Chondrocyte (in vitro differentiated cells): ENCODE results near the gene CPT2. TPM values are rescaled to one million over a fixed set of nuclear protein-coding genes. Genes with fewer than 3 reads are reported as not detected.
A peak's percentile ranks its signal among the peaks of the same experiment; 100 is the strongest.

ENCODE experiments used
- DNase-seq: peaks from one replicate; pipeline ENCODE4 v3.0.0; 2021; ENCODE audit warnings: mixed read lengths, low spot score
- H3K27ac Mint-ChIP-seq: one replicate; pipeline ENCODE4 v1.8.0; 2021; ENCODE audit warnings: mild to moderate bottlenecking, moderate library complexity, mixed read lengths; ENCODE audit not compliant: unreplicated experiment
- H3K27me3 Mint-ChIP-seq: 2 replicates; pipeline ENCODE4 v1.8.0; 2021; ENCODE audit warnings: low read depth, mixed read lengths
- H3K36me3 Mint-ChIP-seq: 2 replicates; pipeline ENCODE4 v1.8.0; 2021; ENCODE audit warnings: low read depth, mixed read lengths
- H3K4me1 Mint-ChIP-seq: 2 replicates; pipeline ENCODE4 v1.8.0; 2021; ENCODE audit warnings: low read depth, mild to moderate bottlenecking, mixed read lengths
- H3K4me3 Mint-ChIP-seq: one replicate; pipeline ENCODE4 v1.8.0; 2021; ENCODE audit warnings: mild to moderate bottlenecking, moderate library complexity, mixed read lengths; ENCODE audit not compliant: unreplicated experiment
- H3K9me3 Mint-ChIP-seq: 2 replicates; pipeline ENCODE4 v1.8.0; 2021; ENCODE audit warnings: low read depth, mixed read lengths
- total RNA-seq: library from RNA; stranded (reverse); gene quantifications from 3 replicates; pipeline ENCODE4 v1.2.1, GENCODE V29; 2021
- TF ChIP-seq, protein P1 (sequence below): fragments of 200-600 bp; sonication (generic); IDR thresholded peaks from 2 replicates; pipeline ENCODE4 v1.5.0; 2021; ENCODE audit warnings: antibody characterized with exemption, mild to moderate bottlenecking, moderate library complexity

CPT2 gene
- total RNA-seq, 1 donor from 2014 or later: 11.0 TPM

DNA sequence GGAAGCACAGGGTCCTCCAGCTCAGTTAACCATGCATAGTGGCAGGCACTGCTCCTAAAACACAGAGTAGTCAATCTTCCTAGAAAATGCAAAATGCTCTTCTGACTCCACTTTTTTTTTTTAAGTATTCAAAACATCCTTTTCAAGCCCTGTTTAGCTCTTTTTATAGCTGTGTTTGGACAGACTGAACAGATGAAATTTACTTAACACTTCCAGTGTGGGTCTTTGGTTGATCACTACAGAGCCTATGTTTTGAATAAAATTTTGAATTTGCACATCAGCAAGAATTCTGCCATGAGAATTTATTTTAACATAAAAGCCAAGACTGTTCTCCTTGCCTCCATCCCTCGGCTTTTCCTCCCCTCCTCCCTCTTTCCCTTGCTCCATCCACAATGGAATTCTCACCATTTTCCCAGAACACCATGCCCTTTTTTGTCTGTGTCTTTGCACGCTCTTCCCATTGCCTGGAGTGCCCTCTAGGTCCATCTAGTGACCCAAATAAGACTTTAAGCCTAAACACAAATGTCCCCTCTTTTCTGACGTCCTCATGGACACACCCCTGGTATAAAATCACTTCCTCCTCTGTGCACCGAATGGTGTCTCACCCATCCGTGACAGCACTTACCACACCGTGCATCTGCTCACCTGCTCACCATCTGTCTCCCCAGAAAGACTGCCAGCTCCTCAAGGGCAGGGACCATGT is 24.0 kb upstream of the CPT2 start:
- H3K27ac Mint-ChIP-seq: peak overlapping the region; percentile 3
- no peaks in the 10 kb centered on the region for H3K27me3 Mint-ChIP-seq
- no peak for DNase-seq
- no peak overlapping the region for H3K4me3 Mint-ChIP-seq
- TF ChIP-seq, protein P1, sequence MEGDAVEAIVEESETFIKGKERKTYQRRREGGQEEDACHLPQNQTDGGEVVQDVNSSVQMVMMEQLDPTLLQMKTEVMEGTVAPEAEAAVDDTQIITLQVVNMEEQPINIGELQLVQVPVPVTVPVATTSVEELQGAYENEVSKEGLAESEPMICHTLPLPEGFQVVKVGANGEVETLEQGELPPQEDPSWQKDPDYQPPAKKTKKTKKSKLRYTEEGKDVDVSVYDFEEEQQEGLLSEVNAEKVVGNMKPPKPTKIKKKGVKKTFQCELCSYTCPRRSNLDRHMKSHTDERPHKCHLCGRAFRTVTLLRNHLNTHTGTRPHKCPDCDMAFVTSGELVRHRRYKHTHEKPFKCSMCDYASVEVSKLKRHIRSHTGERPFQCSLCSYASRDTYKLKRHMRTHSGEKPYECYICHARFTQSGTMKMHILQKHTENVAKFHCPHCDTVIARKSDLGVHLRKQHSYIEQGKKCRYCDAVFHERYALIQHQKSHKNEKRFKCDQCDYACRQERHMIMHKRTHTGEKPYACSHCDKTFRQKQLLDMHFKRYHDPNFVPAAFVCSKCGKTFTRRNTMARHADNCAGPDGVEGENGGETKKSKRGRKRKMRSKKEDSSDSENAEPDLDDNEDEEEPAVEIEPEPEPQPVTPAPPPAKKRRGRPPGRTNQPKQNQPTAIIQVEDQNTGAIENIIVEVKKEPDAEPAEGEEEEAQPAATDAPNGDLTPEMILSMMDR: peak; percentile 66
- H3K36me3 Mint-ChIP-seq: no peaks in the 10 kb centered on the region
- no peaks in the 10 kb centered on the region for H3K9me3 Mint-ChIP-seq
- peaks cover 12% of the 10 kb centered on the region for H3K4me1 Mint-ChIP-seq

DNA sequence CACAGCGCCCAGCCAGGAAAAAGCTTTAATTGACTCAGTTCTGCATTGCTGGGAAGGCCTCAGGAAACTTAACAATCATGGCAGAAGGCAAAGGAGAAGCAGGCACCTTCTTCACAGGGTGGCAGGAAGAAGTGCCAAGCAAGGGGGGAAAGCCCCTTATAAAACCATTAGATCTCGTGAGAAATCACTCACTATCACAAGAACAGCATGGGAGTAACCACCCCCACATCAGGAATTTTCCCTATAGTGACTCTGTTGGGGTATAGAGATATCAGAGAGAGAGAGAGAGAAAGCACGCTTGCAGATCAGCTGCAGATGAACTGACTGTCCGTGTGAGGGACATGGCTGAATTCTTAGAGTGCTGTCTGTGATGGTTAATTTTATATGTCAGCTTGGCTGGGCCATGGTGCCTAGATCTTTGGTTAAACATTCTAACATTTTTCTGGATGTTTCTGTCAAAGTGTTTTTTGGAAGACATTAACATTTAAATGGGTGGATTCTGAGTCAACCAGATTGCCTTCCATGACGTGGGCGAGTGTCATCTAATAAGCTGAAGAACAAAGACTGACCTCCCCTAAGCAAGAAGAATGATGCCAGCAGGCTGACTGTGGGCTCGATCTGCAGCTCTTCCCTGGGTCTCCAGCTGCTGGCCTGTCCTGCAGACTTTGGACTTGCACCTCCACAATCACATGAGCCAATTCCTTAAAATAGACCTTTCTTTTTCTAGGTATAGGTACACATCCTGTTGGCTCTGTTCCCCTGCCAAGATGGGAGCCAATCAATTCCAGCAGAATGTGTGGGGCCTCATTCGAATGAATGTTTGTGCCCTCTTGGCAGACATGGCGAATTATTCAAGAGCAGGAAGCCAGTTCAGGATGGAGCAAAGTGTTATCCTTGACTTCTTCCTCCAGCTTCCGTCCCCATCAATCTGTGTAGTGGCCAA is 21.4 kb upstream of the CPT2 start:
- H3K4me3 Mint-ChIP-seq: no peak overlapping the region
- no peak overlapping the region for H3K27ac Mint-ChIP-seq
- TF ChIP-seq, protein P1: no peak
- no peaks in the 10 kb centered on the region for H3K36me3 Mint-ChIP-seq
- peaks cover 16% of the 10 kb centered on the region for H3K4me1 Mint-ChIP-seq
- no peaks in the 10 kb centered on the region for H3K9me3 Mint-ChIP-seq
- H3K27me3 Mint-ChIP-seq: no peaks in the 10 kb centered on the region
- DNase-seq: no peak

DNA sequence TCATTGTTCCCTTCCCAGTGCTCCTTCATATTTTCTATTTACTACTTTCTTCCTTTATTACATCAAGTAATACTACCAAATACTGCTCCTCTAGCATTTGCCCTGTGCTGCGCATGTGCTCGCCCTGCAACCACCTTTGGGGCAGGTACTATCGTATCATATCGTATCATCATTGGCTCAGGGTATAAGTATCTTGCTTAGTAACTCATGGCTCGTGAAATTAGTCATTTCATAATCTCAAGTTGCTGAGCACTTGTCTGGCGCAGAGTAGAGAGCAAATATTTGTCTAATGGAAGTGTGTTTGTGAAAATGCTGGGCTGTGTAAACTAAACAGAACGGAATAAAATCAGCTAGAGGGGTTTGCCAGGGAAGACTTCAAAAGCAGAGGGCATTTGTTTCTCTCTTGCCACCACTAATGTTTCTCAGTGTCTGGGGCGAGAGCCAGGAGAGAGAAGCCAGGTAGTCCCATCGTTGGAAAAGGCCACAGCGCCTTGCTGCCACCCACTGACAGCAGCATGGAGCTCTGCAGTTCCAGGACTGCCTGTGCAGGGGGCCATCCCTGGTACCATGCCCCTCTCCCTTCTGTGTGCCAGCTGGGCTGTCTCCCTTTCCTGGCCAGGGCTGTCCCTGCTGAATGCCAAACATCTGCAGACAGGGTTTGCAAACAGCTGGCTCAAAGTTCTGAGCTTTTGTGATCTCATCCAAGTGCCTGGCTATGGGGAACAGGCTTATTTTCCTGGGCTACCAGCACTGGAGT is 20.0 kb upstream of the CPT2 start:
- H3K9me3 Mint-ChIP-seq: no peaks in the 10 kb centered on the region
- no peak overlapping the region for H3K27ac Mint-ChIP-seq
- TF ChIP-seq, protein P1: peak; percentile 60
- no peak overlapping the region for H3K4me3 Mint-ChIP-seq
- no peak for DNase-seq
- H3K36me3 Mint-ChIP-seq: no peaks in the 10 kb centered on the region
- H3K4me1 Mint-ChIP-seq: peaks cover 19% of the 10 kb centered on the region
- H3K27me3 Mint-ChIP-seq: no peaks in the 10 kb centered on the region

DNA sequence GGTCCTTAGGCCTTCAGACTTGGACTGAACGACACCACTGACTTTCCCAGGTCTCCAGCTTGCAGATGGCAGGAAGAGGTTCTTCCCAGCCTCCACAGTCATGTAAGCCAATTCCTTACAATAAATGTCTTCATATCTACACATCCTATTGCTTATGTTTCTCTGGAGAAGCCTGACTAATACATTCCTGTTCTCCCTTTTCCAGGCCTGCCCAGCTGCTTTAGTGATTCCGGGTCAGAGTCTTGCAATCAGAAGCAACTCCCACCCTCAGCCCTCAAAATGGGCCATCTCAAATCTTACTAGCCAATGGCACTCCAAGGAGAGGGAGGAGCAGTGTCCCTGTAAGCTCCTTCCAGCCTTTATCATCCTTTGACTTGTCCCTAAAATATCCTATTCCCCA is 16.4 kb upstream of the CPT2 start:
- Mint-ChIP-seq H3K4me1 (peaks cover 7% of the 10 kb centered on the region), H3K27me3 (no peaks in the 10 kb centered on the region), H3K9me3 (no peaks in the 10 kb centered on the region), H3K36me3 (no peaks in the 10 kb centered on the region), H3K4me3 (no peak overlapping the region), H3K27ac (peak overlapping the region; percentile 41)
- TF ChIP-seq, protein P1: no peak
- DNase-seq: no peak

DNA sequence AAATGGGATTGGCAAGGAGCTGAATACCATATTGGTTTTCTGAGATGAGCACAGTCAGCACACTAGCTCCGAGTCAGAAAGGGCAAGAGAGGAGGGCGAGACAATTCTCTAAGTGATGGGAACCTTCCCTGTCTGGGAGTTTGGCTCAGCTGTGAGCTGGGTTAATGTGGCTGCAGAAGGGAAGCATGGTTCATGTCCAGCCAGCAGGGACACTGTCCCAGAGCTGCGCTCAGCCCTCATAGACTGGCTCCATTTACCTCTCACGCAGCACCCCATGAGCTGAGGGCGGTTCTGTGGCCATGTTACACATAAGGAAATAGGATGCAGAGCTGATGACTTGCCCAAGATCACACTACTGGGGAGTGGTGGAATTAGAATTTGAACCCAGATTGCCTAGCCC is 15.7 kb upstream of the CPT2 start:
- Mint-ChIP-seq H3K36me3 (no peaks in the 10 kb centered on the region), H3K9me3 (no peaks in the 10 kb centered on the region), H3K4me3 (no peak overlapping the region), H3K27ac (no peak overlapping the region), H3K27me3 (no peaks in the 10 kb centered on the region), H3K4me1 (peaks cover 7% of the 10 kb centered on the region)
- no peak for DNase-seq
- TF ChIP-seq, protein P1: no peak
